HepG2 (cell line): ENCODE data around the gene HYAL2. TPM values are rescaled to one million over a fixed set of nuclear protein-coding genes. Genes with fewer than 3 reads are reported as not detected.

Experiments
- ATF4 ChIP-seq, 2 experiments: fragments of 450-650 bp in 1 of 2; sonication (generic) in 1 of 2; formaldehyde crosslinking; IDR thresholded peaks; 2 replicates each; pipeline versions ENCODE4 v1.5.0 to v1.8.0; 2020 to 2022; ENCODE audit warnings: mild to moderate bottlenecking in 1 of 2, missing genetic modification reagents in 1 of 2
- CHD2 ChIP-seq: IDR thresholded peaks from 2 replicates; pipeline ENCODE4 v1.6.1; 2011; ENCODE audit warnings: low read depth, low read length, improper control_type of control experiment
- ELF1 ChIP-seq: sonication (generic); formaldehyde crosslinking; IDR thresholded peaks from 2 replicates; pipeline ENCODE4 v1.4.0; 2020; ENCODE audit warnings: missing genetic modification reagents
- FOXO4 ChIP-seq: sonication (generic); formaldehyde crosslinking; conservative IDR thresholded peaks from 2 replicates; pipeline ENCODE4 v1.8.1; 2023; ENCODE audit warnings: missing genetic modification reagents
- HNF4A ChIP-seq: sonication (generic); formaldehyde crosslinking; IDR thresholded peaks from 2 replicates; pipeline ENCODE4 v1.4.0; 2020; ENCODE audit warnings: missing genetic modification reagents
- NR0B2 ChIP-seq: sonication (generic); formaldehyde crosslinking; IDR thresholded peaks from 2 replicates; pipeline ENCODE4 v1.4.0; 2020; ENCODE audit warnings: mild to moderate bottlenecking, missing genetic modification reagents
- PATZ1 ChIP-seq: sonication (generic); formaldehyde crosslinking; IDR thresholded peaks from 2 replicates; pipeline ENCODE4 v1.4.0; 2020; ENCODE audit warnings: missing genetic modification reagents
- POLR2AphosphoS5 ChIP-seq: IDR thresholded peaks from 2 replicates; pipeline ENCODE4 v1.6.1; 2012; ENCODE audit warnings: low read depth, low read length
- PRDM15 ChIP-seq: sonication (generic); formaldehyde crosslinking; IDR thresholded peaks from 2 replicates; pipeline ENCODE4 v1.4.0; 2020; ENCODE audit warnings: missing genetic modification reagents
- RBAK ChIP-seq: sonication (generic); formaldehyde crosslinking; IDR thresholded peaks from 2 replicates; pipeline ENCODE4 v1.5.1; 2020; ENCODE audit warnings: mild to moderate bottlenecking, missing genetic modification reagents
- TAF1 ChIP-seq: sonication (generic); formaldehyde crosslinking; IDR thresholded peaks from 2 replicates; pipeline ENCODE4 v1.4.0; 2020; ENCODE audit warnings: missing genetic modification reagents
- TBP ChIP-seq: sonication (generic); formaldehyde crosslinking; IDR thresholded peaks from 2 replicates; pipeline ENCODE4 v1.5.0; 2020; ENCODE audit warnings: missing genetic modification reagents
- ZFP36 ChIP-seq: fragments of 150-350 bp; IDR thresholded peaks from 2 replicates; pipeline ENCODE4 v1.6.1; 2018; ENCODE audit warnings: borderline replicate concordance, low read length, low read depth; ENCODE audit not compliant: partially characterized antibody
- ZMYM3 ChIP-seq: sonication (generic); formaldehyde crosslinking; IDR thresholded peaks from 2 replicates; pipeline ENCODE4 v1.5.1; 2020; ENCODE audit warnings: mild to moderate bottlenecking, missing genetic modification reagents
- ZNF12 ChIP-seq: sonication (generic); formaldehyde crosslinking; IDR thresholded peaks from 2 replicates; pipeline ENCODE4 v1.5.0; 2020; ENCODE audit warnings: missing genetic modification reagents
- ZNF451 ChIP-seq: sonication (generic); formaldehyde crosslinking; IDR thresholded peaks from 2 replicates; pipeline ENCODE4 v1.5.0; 2020; ENCODE audit warnings: mild to moderate bottlenecking, missing genetic modification reagents
- ZNF503 ChIP-seq: sonication (generic); formaldehyde crosslinking; IDR thresholded peaks from 2 replicates; pipeline ENCODE4 v1.4.0; 2020; ENCODE audit warnings: missing genetic modification reagents
- ZNF749 ChIP-seq: sonication (generic); formaldehyde crosslinking; IDR thresholded peaks from 2 replicates; pipeline ENCODE4 v1.8.0; 2022; ENCODE audit warnings: mild to moderate bottlenecking, missing genetic modification reagents, moderate library complexity, borderline replicate concordance
- ZNF790 ChIP-seq: sonication (generic); formaldehyde crosslinking; IDR thresholded peaks from 2 replicates; pipeline ENCODE4 v1.8.0; 2022; ENCODE audit warnings: missing genetic modification reagents, mild to moderate bottlenecking, borderline replicate concordance
- polyA plus RNA-seq, 8 experiments: library from polyadenylated mRNA; depleted of rRNA in 3 of 8; stranded (reverse) in 7 of 8; unstranded in 1 of 8; fragments of >200 nt; fragmentation: Illumina TruSeq in 4 of 8; extraction: Trizol in 4 of 8; gene quantifications; 2 replicates each; pipeline versions ENCODE4 v1.2.1 to v1.2.3, GENCODE V29; 2011 to 2016; ENCODE audit warnings: low read depth in 4 of 8, missing spikeins in 1 of 8, mixed read lengths in 1 of 8; ENCODE audit not compliant: insufficient read depth in 1 of 8
- total RNA-seq, 5 experiments: library from RNA; depleted of rRNA; stranded (reverse); fragments of >200 nt; fragmentation: Illumina TruSeq; extraction: Trizol; gene quantifications; 2 replicates each; pipeline ENCODE4 v1.2.3, GENCODE V29; 2016; ENCODE audit warnings: low read depth in 1 of 5

The HYAL2 gene
- total and polyA plus RNA-seq, 2 of the 13 experiments (the other 11 are each of a cell fraction or from before 2014, with no cell fraction given): 76.2 to 102 TPM

GRCh38 chr3:50268703-50269451 lies 53.7 kb downstream of the HYAL2 start, which contains the start of gene SEMA3B (continued):
- TF ChIP-seq ZNF503 (CRISPR knock-in tag) (no peak), ATF4 (CRISPR knock-in tag; IDR thresholded peaks at IDR 0.05) (no peak), RBAK (no peak), ZNF749 (peak; percentile 26; the same call in 1 of the 2 replicates), CHD2 (no peak), PRDM15 (CRISPR knock-in tag) (peak; percentile 73), HNF4A (CRISPR knock-in tag) (peak; percentile 77), FOXO4 (no peak), NR0B2 (CRISPR knock-in tag) (peak; percentile 59; the same call in 1 of the 2 replicates), POLR2AphosphoS5 (peak; percentile 74), ZFP36 (no peak), ZNF790 (CRISPR knock-in tag) (no peak), TAF1 (CRISPR knock-in tag) (peak; percentile 74), ZNF12 (CRISPR knock-in tag) (no peak), ZMYM3 (CRISPR knock-in tag) (no peak), TBP (no peak), ELF1 (CRISPR knock-in tag) (0 out of 2 replicates have a peak, but pooled peaks have one; percentile 8), ZNF451 (CRISPR knock-in tag) (no peak), PATZ1 (CRISPR knock-in tag) (peak; percentile 99)
